NCI-H345 treated with DMSO at 0.1 percent for 48 hours (cell line): ENCODE results near the gene PFKFB4.
A peak's percentile ranks its signal among the peaks of the same experiment; 100 is the strongest.
"Not testable (repeated sequence)": the region's sequence is repeated elsewhere in the genome, so short reads cannot be mapped to it uniquely, and the experiment has no call there.

Experiments used
- DNase-seq: peaks from one replicate; lab custom pipeline; 2025; ENCODE audit not compliant: unreplicated experiment; lab: John Stamatoyannopoulos, UW

The PFKFB4 gene

DNA sequence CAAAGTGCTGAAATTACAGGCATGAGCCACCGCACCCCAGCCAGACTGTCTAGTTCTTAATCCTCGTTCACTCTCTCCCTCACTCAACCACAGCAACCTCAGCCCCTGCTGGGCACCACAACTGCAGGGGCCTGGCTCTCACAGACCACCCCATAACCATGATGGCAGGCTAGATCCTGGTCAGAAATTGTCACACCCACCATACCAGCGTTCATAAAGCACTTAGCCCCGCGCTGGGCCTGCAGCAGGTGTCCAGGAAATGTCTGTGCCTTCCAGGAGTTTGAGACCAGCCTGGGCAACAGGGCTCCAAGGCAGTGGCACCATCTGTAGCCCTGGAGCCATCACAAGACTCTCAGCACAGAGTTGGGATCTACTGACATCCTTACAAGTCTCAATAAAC lies 54.5 kb downstream of the PFKFB4 start:
- DNase-seq: no peak

DNA sequence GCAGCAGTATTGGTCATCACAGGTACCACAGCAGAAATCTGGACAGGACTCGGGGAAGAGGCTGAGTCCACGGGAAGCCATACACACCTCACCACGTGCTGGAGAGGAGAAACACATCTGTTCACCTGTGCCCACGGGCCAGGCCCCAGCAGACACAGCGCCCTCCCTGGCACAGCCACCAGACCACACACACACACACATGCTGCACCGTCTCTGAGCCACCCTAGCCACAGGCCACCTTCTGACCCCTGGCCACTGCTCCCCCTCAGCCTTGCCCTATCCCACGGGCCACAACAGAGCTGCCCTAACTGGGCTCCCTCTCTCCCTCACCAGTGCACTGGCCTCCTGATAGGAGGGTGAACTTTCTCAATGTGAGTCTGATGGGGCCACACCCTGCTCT lies 55.4 kb downstream of the PFKFB4 start:
- no peak for DNase-seq

DNA sequence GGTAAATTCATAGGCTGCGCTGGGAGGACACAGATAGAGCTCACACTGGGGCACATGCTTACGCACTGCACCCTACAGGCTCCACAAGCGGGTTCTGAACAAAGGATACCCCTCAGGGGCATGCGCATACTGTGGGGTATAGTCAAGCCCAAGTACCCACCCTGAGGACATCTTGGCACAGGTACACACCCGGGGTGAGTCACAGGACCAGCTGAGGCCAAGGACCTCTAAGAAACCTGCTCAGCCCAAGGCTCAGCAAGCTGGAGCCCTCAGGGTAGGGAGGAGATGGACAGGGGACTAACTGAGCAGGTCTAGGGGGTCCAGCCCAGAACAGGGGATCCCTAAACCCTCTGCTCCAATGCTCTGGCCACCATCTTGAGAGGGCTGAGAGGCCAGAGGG lies 55.9 kb downstream of the PFKFB4 start:
- DNase-seq: no peak

DNA sequence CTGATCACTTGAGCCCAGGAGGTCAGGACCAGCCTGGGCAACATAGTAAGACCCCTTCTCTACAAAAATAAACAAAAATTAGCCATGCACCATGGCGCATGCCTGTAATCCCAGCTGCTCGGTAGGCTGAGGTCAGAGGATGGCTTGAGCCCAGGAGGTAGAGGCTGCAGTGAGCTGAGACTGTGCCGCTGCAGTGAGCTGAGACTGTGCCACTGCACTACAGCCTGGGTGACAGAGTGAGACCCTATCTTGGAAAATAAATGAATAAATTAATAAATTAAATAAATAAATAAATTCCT lies 63.5 kb downstream of the PFKFB4 start:
- DNase-seq: no peak

DNA sequence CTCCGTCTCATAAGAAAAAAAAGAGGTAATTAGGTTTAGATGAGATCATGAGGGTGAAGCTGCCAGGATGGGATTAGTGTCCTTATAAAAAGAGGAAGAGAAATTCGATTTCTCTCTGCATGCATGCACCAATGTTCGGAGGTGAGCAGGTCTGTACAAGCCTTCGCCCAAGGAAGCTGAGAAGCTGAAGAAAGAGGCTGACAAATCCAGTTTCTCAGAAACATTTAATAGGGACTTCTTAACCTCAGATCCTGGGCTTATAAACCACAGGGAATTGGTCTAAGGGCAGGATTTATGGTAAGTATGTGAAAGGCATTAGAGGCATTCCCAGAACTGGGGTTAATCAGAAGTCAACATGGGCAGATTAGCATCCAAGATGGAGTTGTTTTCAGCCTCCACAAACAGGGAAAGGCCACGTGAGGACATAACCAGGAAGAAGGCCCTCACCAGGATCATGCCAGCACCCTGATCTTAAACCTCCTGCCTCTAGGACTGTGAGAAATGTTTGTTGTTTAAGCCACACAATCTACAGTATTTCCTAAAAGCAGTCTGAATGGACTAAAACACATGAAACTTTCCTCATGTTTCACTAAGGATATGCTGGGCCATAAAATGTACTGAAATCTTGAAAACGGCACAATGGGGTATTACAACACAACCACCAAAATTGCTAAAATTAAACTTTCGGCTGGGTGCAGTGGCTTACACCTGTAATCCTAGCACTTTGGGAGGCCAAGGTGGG lies 64.0 kb downstream of the PFKFB4 start:
- DNase-seq: no peak

DNA sequence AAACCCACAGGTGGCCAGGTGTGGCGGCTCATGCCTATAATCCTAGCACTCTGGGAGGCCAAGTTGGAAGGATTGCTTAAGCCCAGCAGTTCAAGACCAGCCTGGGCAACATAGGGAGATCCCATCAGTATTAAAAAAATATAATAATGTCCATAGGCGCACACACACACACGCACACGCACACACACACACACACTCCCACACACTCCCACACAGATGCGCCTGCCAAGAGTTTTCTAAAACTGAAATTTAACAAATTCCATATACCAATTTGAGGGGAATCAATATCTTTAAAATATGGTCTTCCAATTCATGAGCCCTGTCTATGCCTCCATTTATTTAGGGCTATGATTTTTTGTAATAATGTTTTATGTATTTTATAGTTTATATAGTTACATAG lies 69.7 kb downstream of the PFKFB4 start:
- DNase-seq: no peak

DNA sequence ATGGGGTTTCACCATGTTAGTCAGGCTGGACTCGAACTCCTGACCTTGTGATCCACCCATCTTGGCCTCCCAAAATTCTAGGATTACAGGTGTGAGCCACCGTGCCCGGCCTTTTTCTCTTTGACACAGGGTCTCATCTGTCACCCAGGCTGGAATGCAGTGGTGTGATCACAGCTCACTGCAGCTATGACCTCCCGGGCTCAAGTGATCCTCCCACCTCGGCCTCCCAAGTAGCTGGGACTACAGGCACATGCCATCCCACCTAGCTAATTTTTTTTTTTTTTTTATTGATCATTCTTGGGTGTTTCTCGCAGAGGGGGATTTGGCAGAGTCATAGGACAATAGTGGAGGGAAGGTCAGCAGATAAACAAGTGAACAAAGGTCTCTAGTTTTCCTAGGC lies 73.8 kb downstream of the PFKFB4 start:
- not testable (repeated sequence) for DNase-seq

DNA sequence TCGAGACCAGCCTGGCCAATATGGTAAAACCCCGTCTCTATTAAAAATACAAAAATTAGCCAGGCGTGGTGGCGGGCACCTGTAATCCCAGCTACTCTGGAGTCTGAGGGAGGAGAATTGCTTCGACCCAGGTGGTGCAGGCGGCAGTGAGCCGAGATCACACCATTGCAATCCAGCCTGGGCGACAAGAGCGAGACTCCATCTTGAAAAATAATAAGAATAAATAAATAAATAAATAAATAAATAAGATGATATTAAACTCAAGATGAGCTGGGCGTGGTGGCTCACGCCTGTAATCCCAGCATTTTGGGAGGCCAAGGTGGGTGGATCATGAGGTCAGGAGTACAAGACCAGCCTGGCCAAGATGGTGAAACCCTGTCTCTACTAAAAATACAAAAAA lies 75.7 kb downstream of the PFKFB4 start:
- not testable (repeated sequence) for DNase-seq

DNA sequence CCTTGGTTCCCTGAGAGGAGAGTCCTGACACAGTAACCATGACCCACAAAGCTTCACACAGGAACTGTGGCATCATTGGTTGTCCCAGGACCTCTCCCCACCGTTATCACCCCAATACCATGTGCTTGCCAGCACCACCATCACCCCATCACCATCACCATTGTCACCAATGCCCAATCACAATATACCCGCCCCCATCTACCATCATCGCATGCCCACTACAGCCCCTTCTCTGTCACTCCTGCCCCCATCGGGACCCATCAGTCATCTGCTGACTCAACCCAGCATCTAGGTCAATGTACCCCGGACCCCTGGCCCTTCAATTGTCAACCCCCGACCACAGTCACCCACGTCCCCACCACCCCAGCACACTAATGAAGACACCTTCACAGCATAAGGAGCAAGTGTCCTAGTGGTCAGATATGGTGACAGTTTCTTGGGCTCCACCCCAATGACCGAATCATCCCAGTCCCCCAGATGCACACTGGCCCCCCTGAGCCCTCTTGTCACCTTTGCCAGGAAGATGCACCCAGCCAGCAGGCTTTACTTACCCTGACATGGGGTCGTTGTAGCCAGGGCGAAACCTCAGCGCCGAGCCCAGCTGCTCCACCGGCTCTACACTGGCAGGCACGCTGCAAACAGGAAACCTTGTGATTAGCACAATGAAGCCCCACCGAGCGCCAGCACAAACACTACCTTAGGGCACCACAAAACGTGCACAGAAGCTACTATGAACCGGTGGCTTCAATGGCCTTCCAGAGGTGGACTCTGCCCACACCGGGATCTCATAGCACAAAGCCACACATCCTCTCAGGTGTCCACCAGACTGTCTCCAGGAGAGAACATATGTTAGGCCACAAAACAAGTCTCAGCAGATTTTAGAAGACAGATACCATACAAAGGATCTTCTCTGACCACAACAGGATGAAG lies 77.7 kb downstream of the PFKFB4 start:
- no peak for DNase-seq

DNA sequence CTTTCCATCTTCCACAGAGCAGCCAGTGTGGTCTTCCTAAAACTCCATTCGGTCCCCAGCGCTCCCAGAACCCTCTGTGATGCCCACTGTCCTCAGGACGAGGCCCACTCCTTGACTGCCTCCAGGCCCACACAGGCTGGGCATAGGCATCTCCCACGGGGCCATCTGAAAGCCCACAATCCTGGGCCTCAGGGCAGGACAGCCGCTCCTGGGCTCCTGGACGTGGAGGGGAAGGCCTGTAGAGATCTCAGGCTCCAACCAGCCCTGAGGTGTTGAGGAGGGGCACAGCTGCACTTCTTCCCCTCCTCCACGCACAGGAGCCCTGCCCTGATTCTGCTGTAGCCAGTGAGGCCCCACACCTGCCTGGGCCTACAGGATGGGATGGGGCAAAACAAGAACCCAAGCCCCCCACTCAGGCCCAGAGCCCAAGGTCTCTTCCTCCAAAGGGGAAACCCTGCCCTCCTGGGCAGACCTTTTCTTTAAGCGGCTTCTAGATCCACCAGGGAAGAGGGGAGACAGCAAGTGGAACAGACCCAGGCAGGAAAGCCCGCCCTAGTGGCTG lies 78.6 kb downstream of the PFKFB4 start:
- DNase-seq: no peak

DNA sequence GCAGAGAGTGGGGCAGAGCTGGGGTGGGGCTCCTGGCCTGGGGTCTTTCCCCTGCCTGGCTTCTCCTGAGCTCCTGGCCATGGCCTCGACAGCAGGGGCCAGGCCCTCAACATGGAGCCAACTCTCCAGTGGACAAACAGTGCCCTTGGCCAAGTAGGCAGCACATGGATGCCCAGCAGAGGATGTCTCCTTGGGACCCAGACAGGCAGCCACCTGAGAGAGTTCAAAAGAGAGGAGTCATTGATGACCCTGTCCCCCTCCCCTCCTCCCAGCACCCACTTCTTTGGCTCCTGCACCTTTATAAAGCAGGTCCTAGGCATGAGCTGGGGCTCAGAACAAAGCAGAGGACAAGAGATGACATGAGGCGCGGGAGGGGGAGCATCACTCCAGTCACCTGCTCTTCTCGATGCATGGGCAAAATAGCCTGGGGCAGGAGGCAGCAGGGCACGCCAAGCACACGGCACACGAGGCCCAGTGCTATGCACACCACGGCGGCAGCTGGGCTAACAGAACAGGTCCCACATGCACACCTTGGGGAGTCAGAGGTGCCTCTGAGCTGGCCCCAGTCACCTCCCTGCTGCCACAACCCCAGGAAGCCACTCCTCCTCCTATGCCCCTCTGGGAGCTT lies 80.1 kb downstream of the PFKFB4 start:
- peak; percentile 42 for DNase-seq

DNA sequence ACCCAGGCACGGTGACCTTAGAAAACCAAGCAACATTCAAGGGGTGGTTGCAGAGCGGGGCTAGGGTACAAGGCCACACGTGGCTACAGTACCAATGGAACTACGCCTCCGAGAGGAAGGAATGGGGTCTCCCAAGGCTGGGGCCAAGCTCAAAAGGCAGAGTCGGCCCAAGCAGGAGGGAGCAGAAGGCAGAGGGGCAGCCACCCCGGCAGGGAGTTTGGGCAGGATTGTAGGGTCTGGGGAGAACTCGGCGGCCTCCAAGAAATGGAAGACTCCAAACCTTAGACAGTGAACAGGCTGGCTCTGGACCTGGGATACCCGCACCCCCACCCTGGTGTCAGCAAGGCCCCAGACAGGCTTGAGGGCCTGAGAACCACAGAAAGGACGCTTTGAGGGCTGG lies 81.4 kb downstream of the PFKFB4 start:
- no peak for DNase-seq

DNA sequence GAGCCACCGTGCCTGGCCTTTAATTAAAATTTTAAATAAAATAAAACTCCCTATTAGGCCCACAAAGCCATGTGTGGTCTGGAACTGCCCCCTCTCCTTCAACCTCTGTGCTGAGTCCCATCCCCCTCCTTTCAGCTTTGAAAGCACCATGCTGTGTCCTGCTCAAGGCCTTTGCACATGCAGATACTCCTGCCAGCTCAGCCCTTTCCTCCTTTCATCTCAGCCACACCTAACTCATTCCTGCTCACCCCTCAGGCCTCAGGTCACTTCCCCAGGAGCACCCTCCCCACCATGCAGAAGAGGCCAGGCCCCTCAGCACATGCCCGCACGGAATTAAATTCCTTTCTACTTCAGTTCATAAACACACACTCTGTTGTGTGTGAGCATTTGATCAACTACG lies 82.0 kb downstream of the PFKFB4 start:
- no peak for DNase-seq

DNA sequence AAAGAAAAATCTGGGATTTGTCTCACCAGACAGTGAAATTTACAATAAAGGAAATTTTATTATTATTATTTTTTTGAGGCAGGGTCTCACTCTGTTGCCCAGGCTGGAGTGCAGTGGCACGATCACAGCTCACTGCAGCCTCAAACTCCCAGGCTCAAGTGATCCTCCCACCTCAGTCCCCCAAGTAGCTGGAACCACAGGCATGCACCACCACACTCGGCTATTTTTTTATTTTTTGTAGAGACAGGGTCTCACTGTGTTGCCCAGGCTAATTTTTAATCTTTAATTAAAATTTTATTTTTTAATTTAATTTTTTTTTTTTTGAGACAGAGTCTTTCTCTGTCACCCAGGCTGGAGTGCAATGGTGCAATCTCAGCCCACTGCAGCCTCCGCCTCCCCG lies 82.6 kb downstream of the PFKFB4 start:
- not testable (repeated sequence) for DNase-seq

DNA sequence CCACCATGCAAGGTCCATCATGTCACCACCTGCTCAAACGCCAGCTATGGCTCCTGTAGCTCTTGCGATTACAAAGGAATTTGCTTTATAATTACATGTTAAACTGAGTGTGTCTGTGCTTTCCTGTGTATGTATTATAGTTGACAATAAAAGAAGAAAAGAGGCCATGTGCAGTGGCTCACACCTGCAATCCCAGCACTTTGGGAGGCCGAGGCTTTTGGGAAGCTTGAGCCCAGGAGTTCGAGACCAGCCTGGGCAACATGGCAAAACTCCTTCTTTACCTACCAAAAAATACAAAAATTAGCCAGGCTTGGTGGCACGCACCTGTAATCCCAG lies 83.0 kb downstream of the PFKFB4 start:
- DNase-seq: no peak

DNA sequence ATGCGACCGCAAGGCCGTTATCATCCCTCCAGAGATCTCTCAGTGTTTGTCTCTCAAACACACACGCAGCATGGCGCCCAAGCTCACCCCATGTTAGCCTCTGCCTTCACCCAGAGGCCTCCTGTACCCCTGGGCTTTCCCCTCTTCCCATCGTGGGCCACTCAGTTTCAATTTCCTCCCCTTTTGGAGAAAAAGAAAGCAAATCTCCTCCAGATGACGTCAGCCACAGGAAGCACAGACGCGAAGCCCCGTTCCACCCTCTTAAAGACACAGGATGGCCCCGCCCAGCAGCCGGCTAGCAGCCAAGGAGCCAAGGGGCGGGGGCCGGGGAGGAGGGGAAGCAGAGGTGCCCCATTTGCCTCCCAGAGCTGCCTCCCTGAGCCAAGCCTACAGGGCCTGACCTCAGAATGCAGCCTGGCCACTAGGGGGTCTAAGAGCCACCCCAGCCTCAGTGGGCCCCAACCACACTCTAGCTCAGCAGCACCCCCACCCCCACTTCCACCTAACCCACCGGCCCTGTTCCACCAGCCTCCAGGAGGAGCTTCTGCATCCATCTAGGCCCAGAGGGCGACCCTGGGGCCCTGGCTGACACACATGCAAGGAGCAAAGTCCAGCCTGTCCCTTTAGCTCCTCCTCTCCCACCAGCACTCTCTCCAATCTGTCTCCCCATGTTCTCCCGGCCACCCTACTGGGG lies 83.5 kb downstream of the PFKFB4 start:
- no peak for DNase-seq

DNA sequence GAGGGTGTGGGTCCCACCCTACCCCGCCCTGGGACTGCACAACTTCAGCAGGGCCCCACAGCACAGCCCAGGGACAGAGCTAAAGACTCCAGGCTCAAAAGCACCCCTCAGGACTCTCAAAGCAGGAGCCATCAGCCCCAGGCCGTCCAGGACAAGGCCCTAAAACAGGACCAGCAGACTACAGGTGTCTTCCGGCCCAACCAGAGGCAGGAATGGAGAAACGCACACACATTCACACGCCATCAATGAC lies 84.0 kb downstream of the PFKFB4 start:
- no peak for DNase-seq

DNA sequence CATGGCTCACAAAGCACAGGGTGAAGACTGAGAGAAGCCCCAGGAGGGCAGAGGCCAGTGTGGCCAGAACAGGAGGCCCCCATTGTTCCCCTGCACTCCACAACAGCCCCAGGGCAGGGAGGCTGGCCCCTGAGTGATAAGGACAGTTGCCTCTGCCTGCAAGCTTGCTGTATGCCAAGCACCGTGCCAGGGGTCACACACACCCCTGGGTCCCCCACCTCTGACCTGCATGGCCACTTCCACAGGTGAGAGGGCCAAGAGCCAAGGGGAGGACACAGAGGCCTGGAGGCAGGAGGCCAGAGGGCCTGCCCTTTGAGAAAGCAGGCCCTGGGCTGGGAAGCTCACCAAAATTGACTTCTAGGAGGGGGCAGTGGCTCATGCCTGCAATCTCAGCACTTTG lies 86.3 kb downstream of the PFKFB4 start:
- no peak for DNase-seq

DNA sequence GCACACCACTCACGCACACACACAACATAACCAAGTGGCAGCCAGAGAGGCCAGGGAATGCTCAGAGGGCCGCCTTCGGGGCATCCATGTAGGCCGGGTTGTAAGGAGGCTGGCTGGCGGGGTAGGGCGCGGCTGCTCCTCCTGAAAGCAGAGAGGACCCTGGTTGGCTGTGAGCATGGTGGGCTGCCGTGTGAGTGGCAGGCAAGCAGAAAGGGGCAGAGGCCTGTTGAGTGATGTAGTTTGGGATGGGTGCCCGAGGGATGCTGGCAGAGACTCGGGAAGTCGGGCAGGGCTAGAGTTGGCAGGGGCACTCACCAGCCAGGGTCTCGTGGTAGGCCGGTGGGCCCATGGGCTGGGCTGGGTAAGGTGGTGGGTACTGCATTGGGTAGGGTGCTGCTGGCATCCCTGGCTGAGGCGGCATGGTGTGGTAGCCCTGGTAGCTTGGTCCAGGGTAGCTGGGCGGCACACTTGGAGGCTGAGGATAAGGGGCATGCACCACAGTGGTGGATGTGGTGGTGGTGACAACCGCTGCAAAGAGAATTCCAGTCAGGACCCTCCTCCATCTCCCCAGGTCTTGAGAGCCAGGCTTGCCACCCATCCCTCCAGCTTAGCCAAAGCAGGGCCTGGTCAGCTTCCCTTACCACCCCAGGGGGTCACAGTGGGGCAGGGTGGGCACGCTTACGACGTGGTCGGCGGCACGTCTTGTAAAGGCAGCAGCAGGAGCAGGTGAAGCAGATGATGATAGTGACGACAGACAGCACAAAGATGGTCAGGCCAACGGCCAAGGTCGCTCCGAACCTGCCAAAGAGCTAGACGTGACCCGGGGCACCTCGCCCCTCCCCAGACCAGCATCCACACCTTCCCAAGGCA lies 87.3 kb downstream of the PFKFB4 start:
- no peak for DNase-seq

DNA sequence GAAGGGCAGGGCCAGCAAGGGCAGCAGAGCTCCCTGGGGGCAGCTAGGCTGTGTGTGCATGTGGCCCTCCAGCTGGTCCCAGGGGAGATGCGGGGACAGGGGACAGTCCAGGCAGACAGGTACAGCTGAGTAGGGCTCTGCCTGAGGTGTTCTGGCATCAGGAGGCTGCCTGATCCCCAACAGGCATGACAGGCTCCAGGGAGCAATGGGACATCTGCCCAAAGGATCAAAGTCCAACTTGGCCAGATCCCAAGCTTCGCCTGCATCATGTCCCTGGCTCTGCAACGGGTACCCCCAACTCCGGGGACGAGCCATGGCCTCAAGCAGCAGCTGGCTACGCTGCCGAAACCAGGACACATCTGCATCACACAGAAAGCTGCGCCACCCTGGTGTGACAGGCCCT lies 88.3 kb downstream of the PFKFB4 start:
- no peak for DNase-seq
